Measurements from ENCODE around the gene ARHGAP44.
A peak's percentile ranks its signal among the peaks of the same experiment; 100 is the strongest.

The ARHGAP44 gene

GRCh38 chr17:13017655-13018459 lies 228.6 kb downstream of the ARHGAP44 start, which contains the start of gene ELAC2 (continued):
- no peak for TF ChIP-seq ZBTB10 (tag by site-specific recombination; IDR thresholded peaks at IDR 0.05)
- no peak for TF ChIP-seq ZNF202 (tag by site-specific recombination; IDR thresholded peaks at IDR 0.05; ENCODE audit: borderline replicate concordance)
- TF ChIP-seq CTCF (tag by site-specific recombination; IDR thresholded peaks at IDR 0.05), result peak; percentile 82
- TF ChIP-seq KLF17 (tag by site-specific recombination; IDR thresholded peaks at IDR 0.05), result no peak
- no peak for TF ChIP-seq GLI4 (tag by site-specific recombination; IDR thresholded peaks at IDR 0.05)
- TF ChIP-seq ZNF423 (tag by site-specific recombination; IDR thresholded peaks at IDR 0.05), result no peak
- TF ChIP-seq TCF7L2 (IDR thresholded peaks at IDR 0.05; ENCODE audit: borderline replicate concordance, low read depth, low read length), result no peak
- no peak for TF ChIP-seq ZNF571 (tag by site-specific recombination; IDR thresholded peaks at IDR 0.05)
- TF ChIP-seq KLF9 (tag by site-specific recombination; IDR thresholded peaks at IDR 0.05; ENCODE audit: low read depth), result peak; percentile 66
- TF ChIP-seq ZBTB11 (tag by site-specific recombination; conservative IDR thresholded peaks at IDR 0.05; ENCODE audit: low read depth), result peak; percentile 91
- peak; percentile 42; the same call in 1 of the 2 replicates for TF ChIP-seq ZEB2 (tag by site-specific recombination; IDR thresholded peaks at IDR 0.05)
- TF ChIP-seq TRIM28 (IDR thresholded peaks at IDR 0.05; ENCODE audit: borderline replicate concordance, low read length), result peak; percentile 84
- no peak for TF ChIP-seq ZNF148 (tag by site-specific recombination; IDR thresholded peaks at IDR 0.05; ENCODE audit: borderline replicate concordance)
- TF ChIP-seq SCRT1 (tag by site-specific recombination; IDR thresholded peaks at IDR 0.05; ENCODE audit: borderline replicate concordance), result no peak
- TF ChIP-seq HOXD13 (CRISPR knock-in tag; IDR thresholded peaks at IDR 0.05; ENCODE audit: borderline replicate concordance), result no peak
- no peak for TF ChIP-seq ZNF843 (tag by site-specific recombination; IDR thresholded peaks at IDR 0.05)
- TF ChIP-seq ZNF626 (tag by site-specific recombination; IDR thresholded peaks at IDR 0.05), result no peak

Measured in HEK293 (cell line).